Iris pigment epithelial cell (primary cell): ENCODE results near the gene ZFHX3.

Experiments
- DNase-seq: peaks from one replicate; pipeline ENCODE4 v3.0.0-alpha.2; 2011; ENCODE audit warnings: low read depth

The ZFHX3 gene

GRCh38 chr16:72875291-72876031 lies 172.5 kb downstream of the ZFHX3 start:
- DNase-seq = peak; percentile 28

- no peak for DNase-seq
Measured at GRCh38 chr16:72873853-72874252, 174.1 kb downstream of the ZFHX3 start.

GRCh38 chr16:72873044-72873443 lies 174.9 kb downstream of the ZFHX3 start:
- no peak for DNase-seq

- DNase-seq = no peak
Measured at GRCh38 chr16:72865835-72866234, 182.1 kb downstream of the ZFHX3 start.

GRCh38 chr16:72865258-72865657 lies 182.7 kb downstream of the ZFHX3 start:
- DNase-seq = no peak

GRCh38 chr16:72864130-72864833 lies 183.6 kb downstream of the ZFHX3 start:
- no peak for DNase-seq

- no peak for DNase-seq
Measured at GRCh38 chr16:72862090-72862489, 185.8 kb downstream of the ZFHX3 start.

- DNase-seq = no peak
Measured at GRCh38 chr16:72860726-72861562, 187.0 kb downstream of the ZFHX3 start.

GRCh38 chr16:72859581-72859980 lies 188.3 kb downstream of the ZFHX3 start:
- no peak for DNase-seq

GRCh38 chr16:72858665-72859493 lies 189.0 kb downstream of the ZFHX3 start:
- peak; percentile 53 for DNase-seq

- DNase-seq = no peak
Measured at GRCh38 chr16:72857834-72858664, 189.9 kb downstream of the ZFHX3 start.

- peak; percentile 42 for DNase-seq
Measured at GRCh38 chr16:72856797-72857196, 191.1 kb downstream of the ZFHX3 start.

GRCh38 chr16:72854267-72854959 lies 193.5 kb downstream of the ZFHX3 start:
- DNase-seq = no peak

GRCh38 chr16:72853575-72854266 lies 194.2 kb downstream of the ZFHX3 start:
- no peak for DNase-seq

GRCh38 chr16:72852421-72852820 lies 195.5 kb downstream of the ZFHX3 start:
- no peak for DNase-seq

- peak; percentile 49 for DNase-seq
Measured at GRCh38 chr16:72850853-72851252, 197.1 kb downstream of the ZFHX3 start.

- DNase-seq = no peak
Measured at GRCh38 chr16:72850021-72850420, 197.9 kb downstream of the ZFHX3 start.

- DNase-seq = peak; percentile 87
Measured at GRCh38 chr16:72848759-72849664, 198.9 kb downstream of the ZFHX3 start.

- no peak for DNase-seq
Measured at GRCh38 chr16:72848028-72848400, 199.9 kb downstream of the ZFHX3 start.
